HPDE6-E6E7 (cell line): ENCODE data around the gene NTM.

Experiments
- DNase-seq: peaks from one replicate; pipeline ENCODE4 v3.0.0; 2011; ENCODE audit warnings: missing footprints; ENCODE audit errors: extremely low spot score

NTM gene

GRCh38 chr11:131687291-131688047 is 317.1 kb downstream of the NTM start:
- no peak for DNase-seq

- peak; percentile 41 for DNase-seq
Observed at GRCh38 chr11:131688048-131688693, 317.8 kb downstream of the NTM start.

- no peak for DNase-seq
Observed at GRCh38 chr11:131689049-131689925, 318.9 kb downstream of the NTM start.

- no peak for DNase-seq
Observed at GRCh38 chr11:131690362-131690761, 319.9 kb downstream of the NTM start.

GRCh38 chr11:131690776-131691175 is 320.4 kb downstream of the NTM start:
- DNase-seq = no peak

GRCh38 chr11:131691181-131692041 is 321.0 kb downstream of the NTM start:
- DNase-seq = no peak

GRCh38 chr11:131692151-131692550 is 321.7 kb downstream of the NTM start:
- DNase-seq = no peak

- DNase-seq = no peak
Observed at GRCh38 chr11:131692961-131693360, 322.5 kb downstream of the NTM start.

- no peak for DNase-seq
Observed at GRCh38 chr11:131693756-131694155, 323.3 kb downstream of the NTM start.

GRCh38 chr11:131694526-131695424 is 324.4 kb downstream of the NTM start:
- peak; percentile 66 for DNase-seq

GRCh38 chr11:131695889-131696429 is 325.5 kb downstream of the NTM start:
- no peak for DNase-seq

GRCh38 chr11:131696690-131697089 is 326.3 kb downstream of the NTM start:
- no peak for DNase-seq

- no peak for DNase-seq
Observed at GRCh38 chr11:131703311-131703710, 332.9 kb downstream of the NTM start.

GRCh38 chr11:131704682-131705081 is 334.3 kb downstream of the NTM start:
- DNase-seq = no peak

- no peak for DNase-seq
Observed at GRCh38 chr11:131710511-131710910, 340.1 kb downstream of the NTM start.

GRCh38 chr11:131712897-131713296 is 342.5 kb downstream of the NTM start:
- no peak for DNase-seq

- no peak for DNase-seq
Observed at GRCh38 chr11:131713529-131714134, 343.2 kb downstream of the NTM start.

- DNase-seq = no peak
Observed at GRCh38 chr11:131717616-131718015, 347.2 kb downstream of the NTM start.

GRCh38 chr11:131723088-131723487 is 352.7 kb downstream of the NTM start:
- DNase-seq = no peak
